HG02623 (cell line): ENCODE results near the gene HS6ST3.

Experiments used
- ATAC-seq: cut with Tn5 transposase; IDR thresholded peaks from one replicate; pipeline ENCODE4 v1.9.1; 2021; ENCODE audit warnings: moderate library complexity; ENCODE audit not compliant: unreplicated experiment

HS6ST3 gene

DNA sequence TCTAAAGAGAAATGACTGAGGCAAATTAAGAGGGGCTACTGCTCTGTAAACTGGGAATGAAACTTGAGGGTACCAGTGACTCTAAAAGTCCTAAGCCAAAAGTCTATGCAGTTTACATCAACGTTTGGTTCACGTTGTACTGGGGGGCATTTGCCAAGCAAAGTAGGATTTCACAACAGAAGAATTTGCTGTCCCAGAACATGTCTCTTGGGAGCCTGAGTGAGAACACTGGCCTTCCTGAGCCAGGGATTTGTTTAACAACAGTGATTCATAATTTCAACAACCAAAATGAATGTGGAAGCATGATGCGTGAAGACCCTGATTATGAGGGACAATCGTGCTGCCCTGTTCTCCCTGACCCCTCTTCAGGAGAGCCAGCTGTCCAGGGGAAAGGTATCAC lies 726.4 kb downstream of the HS6ST3 start:
- no peak for ATAC-seq

DNA sequence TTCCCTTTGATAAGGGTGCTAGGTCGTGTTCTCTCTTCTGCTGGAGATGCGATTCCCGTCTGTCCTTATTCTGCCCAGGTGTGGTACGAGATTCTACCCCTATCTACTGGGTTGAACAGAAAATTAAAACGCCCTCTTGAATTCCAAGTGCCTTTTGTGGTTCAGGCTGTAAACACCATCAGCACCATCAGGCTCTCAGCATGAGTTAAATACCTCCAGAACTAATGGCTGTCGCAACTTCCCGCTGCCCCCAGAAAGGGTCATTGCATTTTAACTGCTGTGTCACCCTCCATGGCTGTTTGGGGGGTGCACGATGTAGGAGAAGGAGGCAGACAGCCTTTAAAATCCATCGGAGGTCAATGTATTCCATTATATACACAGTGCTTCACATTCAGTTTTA lies 727.0 kb downstream of the HS6ST3 start:
- ATAC-seq = no peak

DNA sequence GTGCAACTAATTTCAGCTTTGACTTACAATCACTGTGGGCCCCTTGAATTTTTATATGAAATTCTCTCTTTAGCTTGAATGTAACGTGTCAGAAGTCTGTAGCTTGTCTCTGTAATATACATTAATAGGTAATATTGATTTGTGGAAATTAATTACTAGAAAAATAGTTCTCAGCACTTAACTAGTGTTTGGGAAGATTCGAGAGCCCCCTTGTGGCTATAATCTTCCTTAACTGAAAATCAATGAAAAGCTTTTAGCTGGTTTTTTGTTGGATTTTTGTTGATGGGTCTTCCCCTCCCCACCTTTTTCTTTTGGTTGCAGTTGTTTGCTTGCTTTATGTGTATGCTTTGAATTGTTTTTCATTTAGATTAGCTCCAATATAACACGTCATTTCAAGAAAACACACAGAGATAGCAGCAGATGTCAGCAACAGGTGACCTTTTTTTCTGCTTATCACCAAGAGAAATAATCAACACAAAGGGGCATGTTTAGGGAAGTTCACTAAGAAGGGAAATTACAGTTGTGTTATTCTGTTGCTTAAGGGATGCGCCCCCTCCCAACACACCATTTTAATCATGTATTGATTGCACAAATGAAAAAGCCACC lies 727.5 kb downstream of the HS6ST3 start:
- no peak for ATAC-seq

DNA sequence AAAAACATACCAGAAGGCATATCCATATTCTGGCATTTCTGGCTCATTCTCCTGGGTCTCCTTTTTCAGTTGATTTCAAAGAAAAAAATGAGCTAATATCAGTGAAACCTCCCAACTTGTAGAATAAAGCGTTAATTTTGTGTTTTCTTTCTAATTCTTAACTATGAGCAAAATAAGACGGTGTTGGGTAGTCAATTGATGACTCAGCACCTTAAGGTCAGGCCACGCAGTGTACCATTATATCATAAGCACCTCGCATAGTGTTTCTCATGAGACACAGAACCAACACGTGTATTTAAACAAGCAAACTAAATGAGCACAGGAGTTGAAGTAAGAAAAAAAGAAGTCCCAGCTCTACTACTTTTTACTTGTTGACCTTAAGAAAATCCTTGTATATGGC lies 729.5 kb downstream of the HS6ST3 start:
- no peak for ATAC-seq

DNA sequence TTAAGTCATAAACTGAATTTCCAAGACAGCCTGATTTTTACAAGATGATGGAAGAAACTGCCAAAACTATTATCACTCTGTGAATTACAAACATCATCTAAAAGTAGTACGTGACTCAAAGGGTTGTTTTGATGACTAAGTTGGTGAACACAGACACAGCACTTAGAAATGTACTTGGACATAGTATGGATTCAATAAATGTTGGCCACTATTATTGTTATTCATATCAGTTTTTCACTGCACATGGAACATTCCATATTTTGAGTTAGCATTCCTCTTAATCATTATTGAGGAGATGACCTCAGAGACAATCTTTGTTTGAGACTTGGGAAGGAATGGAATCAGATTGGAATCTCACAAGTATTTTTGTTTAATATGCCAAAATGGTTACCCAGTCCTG lies 731.5 kb downstream of the HS6ST3 start:
- no peak for ATAC-seq

DNA sequence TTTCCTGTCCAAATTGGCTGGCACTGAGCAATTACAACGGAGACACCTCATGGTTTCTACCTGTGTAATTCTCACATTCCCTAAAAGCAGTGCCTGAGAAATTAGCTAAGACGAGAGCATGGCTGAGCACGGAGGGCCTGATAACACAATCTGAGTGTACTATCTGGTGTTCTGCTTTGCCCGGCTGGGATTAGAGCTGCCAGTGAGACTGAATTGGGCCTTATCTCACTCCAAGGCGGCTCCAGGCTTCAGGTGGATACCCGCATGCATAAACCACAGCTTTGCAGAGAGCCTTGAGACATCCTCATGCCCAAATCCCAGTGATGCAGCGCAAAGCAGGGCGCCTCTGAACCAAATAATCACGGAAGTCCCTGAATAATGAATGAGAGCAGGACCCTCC lies 732.1 kb downstream of the HS6ST3 start:
- no peak for ATAC-seq

DNA sequence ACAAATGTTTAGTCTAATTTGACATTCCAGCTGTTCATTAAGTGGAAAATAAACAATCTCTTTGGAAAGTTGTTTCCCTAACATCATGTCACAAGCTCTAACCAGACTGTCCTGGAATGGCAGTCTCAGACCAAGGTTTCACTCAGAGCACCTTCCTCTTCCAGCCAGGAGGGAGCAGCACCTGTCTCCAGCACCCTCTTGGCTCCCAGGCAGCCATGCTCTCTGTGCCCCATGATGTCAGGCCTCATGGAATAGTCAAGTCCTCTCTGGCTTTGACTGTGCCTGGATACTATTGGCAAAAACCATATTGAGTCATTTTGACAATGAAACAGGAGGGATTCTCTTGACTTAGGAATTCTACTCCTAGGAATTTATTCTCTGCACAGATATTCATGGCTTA lies 733.0 kb downstream of the HS6ST3 start:
- ATAC-seq = no peak

DNA sequence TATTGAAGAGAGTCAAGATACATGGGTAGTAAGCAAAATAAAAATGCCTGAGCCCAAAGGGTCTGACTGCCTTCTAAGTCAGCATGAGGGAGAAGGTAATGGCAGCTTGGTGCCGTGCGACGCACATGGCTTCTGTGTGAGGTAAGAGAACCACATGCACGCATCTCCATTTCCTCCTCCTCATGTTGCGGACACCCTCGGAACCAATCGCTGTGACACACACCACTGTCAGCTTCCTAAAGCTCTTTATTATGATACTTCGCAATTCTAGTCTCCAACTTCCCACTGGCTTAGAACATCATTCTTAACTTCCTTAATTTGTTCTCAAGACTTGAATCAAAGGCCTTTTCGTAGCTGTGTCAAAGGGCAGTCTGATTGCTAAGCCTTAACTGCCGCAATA lies 734.2 kb downstream of the HS6ST3 start:
- no peak for ATAC-seq

DNA sequence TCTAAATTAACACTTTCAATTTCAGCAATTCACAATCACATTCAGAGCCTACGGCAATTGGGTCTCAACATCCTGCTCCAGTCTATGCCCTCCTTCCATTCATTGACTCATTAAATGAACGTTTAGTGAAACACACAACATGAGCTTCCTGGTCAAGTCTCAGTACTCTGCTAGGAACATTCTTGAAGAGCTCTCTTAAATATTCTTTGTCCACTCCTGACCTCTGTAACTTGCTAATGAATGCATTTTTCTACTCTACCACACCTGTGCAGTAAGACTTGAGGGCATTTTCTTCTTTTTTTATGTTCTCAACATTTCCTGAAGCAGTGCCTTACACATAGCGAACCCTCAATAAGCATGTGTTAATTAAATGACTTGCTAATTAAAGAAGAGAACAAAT lies 735.7 kb downstream of the HS6ST3 start:
- no peak for ATAC-seq

DNA sequence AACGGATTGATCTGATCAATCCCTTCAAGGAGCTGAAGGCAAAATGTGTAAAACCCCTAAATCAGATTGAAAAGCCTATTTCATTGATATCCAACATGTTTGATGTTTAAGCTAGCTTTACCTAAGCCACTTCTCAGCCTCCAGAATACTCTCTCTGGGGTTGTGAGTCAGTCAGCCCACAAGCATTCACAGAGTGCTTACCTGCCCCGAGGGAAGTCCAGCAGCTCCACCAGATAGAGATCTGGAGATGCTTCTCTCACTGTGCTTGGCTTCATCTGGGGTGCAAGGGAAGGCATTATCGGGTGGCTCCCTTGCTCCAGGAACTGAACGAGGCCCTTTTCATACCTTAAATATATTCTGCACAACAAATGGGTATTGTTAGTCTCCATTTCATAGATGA lies 744.7 kb downstream of the HS6ST3 start:
- no peak for ATAC-seq

DNA sequence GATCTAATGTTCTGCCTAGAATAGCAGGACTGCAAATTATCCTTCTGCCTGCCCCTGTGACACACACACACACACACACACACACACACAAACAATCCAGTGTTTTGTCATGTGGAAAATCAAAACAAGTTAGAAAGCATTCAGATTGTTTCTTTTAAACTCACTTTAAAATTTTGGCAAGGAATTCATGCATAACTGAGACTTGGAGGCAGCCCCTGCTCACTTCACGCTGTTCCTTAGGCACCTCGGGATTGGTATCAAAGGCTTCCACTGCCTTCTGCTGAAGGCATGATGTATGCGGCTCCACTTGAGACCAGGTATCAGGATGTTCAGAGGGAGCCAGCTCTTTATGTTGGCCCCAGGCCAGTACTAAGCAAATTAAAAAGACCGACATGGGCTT lies 745.6 kb downstream of the HS6ST3 start:
- no peak for ATAC-seq

DNA sequence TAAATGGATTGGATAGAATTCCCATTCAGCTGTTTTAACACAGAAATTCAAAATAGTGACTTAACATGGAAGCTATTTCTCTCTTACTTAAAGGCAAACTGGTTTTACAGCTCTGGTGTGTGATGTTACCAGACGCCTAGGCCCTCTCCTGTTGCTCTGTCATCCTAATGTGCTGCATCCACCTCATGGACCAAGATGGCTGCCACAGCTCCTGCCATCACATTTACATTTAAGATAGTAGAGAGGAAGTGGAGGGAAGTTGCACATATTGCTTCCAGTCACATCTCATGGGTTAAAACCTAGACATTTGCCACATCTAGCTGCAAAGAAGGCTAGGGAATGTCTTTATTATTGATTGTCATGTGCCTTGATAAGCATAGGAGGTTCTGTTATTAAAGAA lies 746.8 kb downstream of the HS6ST3 start:
- no peak for ATAC-seq

DNA sequence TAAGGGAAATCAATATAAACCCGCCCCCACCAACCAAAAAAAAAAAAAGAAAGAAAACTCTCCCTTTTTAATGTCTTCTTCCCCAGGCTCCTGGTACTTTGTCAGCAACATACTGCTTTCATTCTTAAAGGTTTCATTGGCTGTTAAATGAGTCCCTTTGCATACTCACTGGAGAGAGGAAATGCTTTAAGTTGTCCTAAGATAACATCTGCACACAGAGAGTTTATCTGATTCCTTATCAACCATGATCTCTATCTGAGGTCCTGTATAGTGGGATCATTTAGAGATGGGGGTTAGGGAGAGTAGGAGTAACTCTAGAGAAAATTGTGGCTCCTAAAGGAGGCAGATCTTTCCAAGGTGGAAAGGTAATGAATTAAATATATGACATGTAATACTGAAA lies 747.9 kb downstream of the HS6ST3 start:
- ATAC-seq = no peak

DNA sequence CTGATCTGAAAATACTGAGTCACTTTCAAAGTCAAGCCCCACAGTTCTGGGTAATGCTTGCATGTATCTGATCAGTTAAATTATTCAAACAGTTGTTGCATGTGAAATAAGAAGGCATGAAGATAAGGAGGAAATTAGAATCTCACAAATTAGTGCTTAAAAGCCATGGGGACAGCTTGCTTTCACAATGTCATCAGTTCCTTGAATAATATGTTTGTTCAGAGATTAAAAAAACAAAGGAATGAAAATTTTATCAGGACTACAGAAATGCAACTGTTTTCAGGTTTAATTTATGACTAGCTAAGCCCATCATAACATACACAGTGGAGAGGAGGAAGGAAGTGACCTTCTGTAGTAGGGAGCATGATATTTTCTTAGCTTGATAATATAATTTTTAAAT lies 754.3 kb downstream of the HS6ST3 start:
- no peak for ATAC-seq

DNA sequence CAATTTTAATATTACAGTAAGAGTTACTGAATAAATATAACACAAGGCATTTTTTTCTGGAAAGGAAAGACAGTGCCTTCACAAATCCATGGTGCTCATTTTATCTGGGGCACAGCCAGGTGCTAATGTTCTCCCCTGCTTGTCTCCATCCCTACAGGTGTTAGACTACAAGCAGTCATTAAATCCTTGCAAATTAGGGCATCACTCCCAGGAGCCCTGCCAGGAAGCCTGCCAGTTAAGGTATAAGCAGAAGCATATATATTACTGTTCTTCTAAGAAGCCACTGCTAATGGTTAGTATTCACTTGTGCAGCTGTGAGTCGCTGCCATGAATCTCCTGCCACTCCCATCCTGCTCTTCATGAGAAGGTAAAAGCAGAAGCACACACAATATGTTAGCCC lies 754.7 kb downstream of the HS6ST3 start:
- ATAC-seq = no peak

DNA sequence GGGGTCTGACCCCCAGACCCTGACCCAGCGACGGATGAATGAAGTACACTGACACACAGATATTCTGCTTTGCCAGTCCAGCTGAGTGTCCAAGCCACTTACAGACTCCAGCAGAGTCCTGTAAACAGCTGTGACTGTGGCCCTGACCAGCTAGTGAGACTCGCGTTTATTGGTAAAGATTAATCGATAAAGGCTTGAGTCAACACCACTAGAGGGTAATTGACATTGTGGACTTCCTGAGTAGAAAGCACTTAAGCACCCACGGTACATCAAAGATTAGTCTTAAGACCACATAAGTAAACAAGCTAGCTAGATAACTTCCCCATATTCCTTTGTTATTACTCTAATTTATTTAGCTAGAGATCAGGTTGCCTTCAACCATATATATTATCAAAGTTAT lies 758.4 kb downstream of the HS6ST3 start:
- ATAC-seq = no peak

DNA sequence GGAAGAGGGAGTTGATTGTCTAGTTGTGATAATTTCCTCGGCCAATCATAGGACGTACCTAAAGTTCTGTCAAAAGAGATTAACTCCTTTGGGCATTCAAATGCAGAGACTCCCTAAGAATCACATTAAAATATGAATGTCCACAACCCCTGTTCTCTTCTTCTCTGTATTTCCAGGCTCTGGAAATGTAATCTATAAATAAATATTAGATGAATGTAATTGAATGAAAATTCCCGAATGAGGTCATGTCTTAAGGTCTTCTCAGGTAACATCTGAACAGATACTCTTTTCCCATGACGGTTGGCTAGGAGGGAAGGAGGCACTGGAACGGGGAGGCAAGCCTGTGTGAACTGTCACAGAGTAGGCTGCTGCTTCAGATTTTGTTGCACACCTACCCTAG lies 759.2 kb downstream of the HS6ST3 start:
- ATAC-seq = no peak

DNA sequence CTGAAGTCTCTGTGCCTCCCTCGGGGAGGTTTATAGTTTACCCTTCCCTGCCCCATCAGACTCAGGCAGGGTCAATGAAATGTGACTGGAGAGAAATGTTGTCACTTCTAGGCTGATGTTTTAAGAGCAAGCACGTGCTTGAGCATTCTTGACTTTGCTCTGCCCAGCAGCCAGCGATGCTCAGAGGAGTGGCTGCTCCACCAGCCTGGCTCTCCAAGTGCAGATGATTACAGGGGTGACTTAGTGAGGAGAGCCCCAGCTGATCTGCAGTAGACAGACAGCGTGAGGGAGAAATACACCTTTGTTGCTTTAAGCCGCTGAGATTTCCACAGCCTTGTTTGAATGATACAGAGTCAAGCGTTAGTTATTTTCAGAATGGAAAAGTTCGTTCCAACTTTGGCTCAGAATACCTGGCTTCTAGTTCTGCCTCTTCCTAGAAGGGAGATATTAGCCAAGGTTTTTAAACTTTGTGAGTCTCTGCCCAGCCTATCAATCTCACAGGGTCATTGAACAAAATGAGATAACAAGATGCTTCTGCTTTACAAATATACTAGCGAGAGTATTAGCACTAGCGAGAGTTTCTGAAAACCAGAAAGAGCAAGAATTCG lies 760.7 kb downstream of the HS6ST3 start:
- ATAC-seq = no peak

DNA sequence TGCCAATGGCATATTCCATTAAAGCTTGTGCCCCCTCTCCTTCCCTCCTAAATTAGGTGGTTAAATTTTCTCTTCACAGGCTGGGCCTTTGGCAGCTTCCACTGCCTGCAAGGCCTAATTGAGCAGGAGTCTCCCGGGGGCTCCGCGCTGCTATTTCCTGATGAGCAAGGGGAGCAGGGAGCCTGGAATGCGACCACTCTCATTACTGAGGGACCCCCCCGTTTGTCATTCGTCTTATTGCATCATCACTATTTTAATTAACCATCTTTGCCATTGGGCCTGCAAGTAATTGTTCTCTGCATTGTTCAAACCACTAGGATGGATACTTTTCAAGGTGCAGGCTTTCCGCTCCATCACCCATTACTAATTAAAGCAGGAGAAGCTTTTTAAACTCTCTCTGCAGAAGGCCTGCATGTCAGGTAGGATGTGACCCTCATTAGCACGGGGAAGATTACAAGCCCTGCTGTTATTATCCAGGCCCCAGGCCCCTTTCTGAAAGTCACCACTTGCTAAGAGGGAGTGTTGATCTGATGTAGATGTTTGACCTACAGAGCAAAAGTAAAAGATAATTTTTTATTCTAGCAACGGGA lies 762.0 kb downstream of the HS6ST3 start:
- no peak for ATAC-seq

DNA sequence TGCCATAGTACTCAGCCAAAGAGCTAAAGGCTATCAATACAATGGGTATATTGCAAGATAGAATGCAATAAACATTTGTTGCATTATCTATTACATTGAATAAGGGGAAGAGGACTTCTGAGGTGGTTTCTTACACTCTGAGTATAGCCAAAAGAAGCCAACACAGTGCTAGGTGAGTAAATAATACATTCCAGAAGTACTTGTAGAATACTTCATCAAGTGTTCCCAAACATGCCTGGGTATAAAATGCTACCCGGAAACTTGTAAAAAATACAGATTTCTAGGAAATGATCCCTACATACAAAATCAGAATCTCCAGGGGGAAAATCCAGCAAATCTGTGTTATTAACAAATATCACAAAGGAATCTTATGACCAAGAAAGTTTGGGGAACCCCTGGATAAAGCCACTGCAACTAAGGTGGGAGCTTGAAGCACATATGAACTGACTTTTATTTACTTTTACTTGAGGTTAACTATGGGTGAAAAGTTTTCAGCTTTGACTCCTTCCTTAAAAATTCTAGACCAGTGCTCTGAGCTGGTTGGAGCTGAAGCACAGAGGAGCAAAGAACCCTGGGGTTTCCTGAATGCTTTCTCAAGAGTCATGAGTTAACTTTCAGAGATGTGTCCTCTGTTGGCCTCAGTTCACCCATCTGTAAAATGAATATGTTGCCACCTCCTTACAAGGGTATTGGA lies 768.4 kb downstream of the HS6ST3 start:
- no peak for ATAC-seq

DNA sequence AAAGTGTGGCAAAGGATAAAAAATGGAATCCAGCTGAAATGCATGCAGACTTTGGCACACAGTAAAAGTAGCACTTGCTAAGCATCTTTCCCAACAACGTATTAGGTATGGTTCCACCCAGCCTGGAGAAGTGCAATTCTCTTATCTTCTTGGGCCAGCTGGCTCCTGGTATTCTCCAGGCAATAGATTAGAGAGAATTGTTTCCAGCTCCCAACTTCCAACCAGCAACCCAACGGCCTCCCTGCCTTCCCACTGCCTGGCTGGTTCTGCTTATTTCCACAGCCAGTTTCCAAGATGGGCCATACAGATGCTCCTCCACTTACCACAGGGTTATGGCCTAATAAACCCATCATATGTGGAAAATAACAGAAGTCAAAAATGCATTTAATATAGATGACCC lies 771.0 kb downstream of the HS6ST3 start:
- ATAC-seq = no peak

DNA sequence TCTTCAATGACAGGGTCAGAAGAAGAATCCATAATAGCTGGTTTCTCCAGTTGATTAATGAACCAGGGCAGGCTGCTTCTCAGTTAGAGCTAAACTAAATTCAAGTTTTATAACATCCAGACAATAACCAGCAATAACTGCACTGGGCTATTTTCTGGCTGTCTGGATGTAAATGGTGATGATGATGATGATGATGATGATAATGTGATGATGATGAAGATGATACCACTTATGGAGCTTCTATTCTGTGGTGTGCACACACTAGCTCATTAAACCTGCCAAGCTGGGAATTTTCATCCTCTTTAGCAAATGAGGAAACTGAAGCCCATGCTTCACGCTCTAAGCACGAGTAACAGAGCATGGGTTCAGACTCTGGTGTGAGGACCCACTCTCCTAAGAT lies 772.2 kb downstream of the HS6ST3 start:
- ATAC-seq = no peak
